HepG2 (cell line): ENCODE data around the gene COX4I2. TPM values are rescaled to one million over a fixed set of nuclear protein-coding genes. Genes with fewer than 3 reads are reported as not detected.

Experiments used
- ADNP ChIP-seq: sonication (generic); formaldehyde crosslinking; IDR thresholded peaks from 2 replicates; pipeline ENCODE4 v1.4.0; 2020; ENCODE audit warnings: missing genetic modification reagents
- ARID4A ChIP-seq: sonication (generic); formaldehyde crosslinking; IDR thresholded peaks from 2 replicates; pipeline ENCODE4 v1.5.0; 2020; ENCODE audit warnings: mild to moderate bottlenecking, missing genetic modification reagents, borderline replicate concordance
- ATF5 ChIP-seq: sonication (generic); formaldehyde crosslinking; IDR thresholded peaks from 2 replicates; pipeline ENCODE4 v1.4.0; 2020; ENCODE audit warnings: mild to moderate bottlenecking, low read depth, missing genetic modification reagents
- FLYWCH1 ChIP-seq: sonication (generic); formaldehyde crosslinking; IDR thresholded peaks from 2 replicates; pipeline ENCODE4 v1.8.1; 2023; ENCODE audit warnings: mild to moderate bottlenecking, missing genetic modification reagents
- FOXP4 ChIP-seq: sonication (generic); formaldehyde crosslinking; IDR thresholded peaks from 2 replicates; pipeline ENCODE4 v1.4.0; 2020; ENCODE audit warnings: missing genetic modification reagents
- HNF4G ChIP-seq, 2 experiments: sonication (generic) in 1 of 2; formaldehyde crosslinking in 1 of 2; IDR thresholded peaks; 2 replicates each; pipeline versions ENCODE4 v1.4.0 to v1.6.1; 2011 to 2020; ENCODE audit warnings: borderline replicate concordance in 2 of 2, low read depth in 2 of 2, mild to moderate bottlenecking in 2 of 2, low read length in 1 of 2, missing genetic modification reagents in 1 of 2, moderate library complexity in 1 of 2
- HOXA7 ChIP-seq: sonication (generic); formaldehyde crosslinking; IDR thresholded peaks from 2 replicates; pipeline ENCODE4 v1.8.1; 2022; ENCODE audit warnings: mild to moderate bottlenecking, missing genetic modification reagents, moderate library complexity
- JDP2 ChIP-seq: sonication (generic); formaldehyde crosslinking; IDR thresholded peaks from 2 replicates; pipeline ENCODE4 v1.8.1; 2022; ENCODE audit warnings: missing genetic modification reagents, borderline replicate concordance
- MAX ChIP-seq: IDR thresholded peaks from 2 replicates; pipeline ENCODE4 v1.6.1; 2012; ENCODE audit warnings: inconsistent platforms
- MEF2D ChIP-seq: sonication (generic); formaldehyde crosslinking; IDR thresholded peaks from 2 replicates; pipeline ENCODE4 v1.5.1; 2020; ENCODE audit warnings: mild to moderate bottlenecking, missing genetic modification reagents
- NAIF1 ChIP-seq: sonication (generic); formaldehyde crosslinking; IDR thresholded peaks from 2 replicates; pipeline ENCODE4 v1.5.0; 2020; ENCODE audit warnings: mild to moderate bottlenecking, missing genetic modification reagents, borderline replicate concordance
- NR2F1 ChIP-seq, 2 experiments: fragments of 450-650 bp in 1 of 2; formaldehyde crosslinking in 1 of 2; IDR thresholded peaks; 2 replicates each; pipeline versions ENCODE4 v1.5.0 to v1.6.1; 2016 to 2020; ENCODE audit warnings: mild to moderate bottlenecking in 1 of 2, missing compliant biosample characterization in 1 of 2, missing genetic modification reagents in 1 of 2, moderate library complexity in 1 of 2
- PCBP1 ChIP-seq: fragments of 200-400 bp; formaldehyde crosslinking; IDR thresholded peaks from 2 replicates; pipeline ENCODE4 v1.6.1; 2017; ENCODE audit warnings: mild to moderate bottlenecking, low read depth, low read length, borderline replicate concordance
- SMAD9 ChIP-seq: sonication (generic); formaldehyde crosslinking; IDR thresholded peaks from 2 replicates; pipeline ENCODE4 v1.5.1; 2020; ENCODE audit warnings: mild to moderate bottlenecking, missing genetic modification reagents
- ZNF160 ChIP-seq: sonication (generic); formaldehyde crosslinking; IDR thresholded peaks from 2 replicates; pipeline ENCODE4 v1.8.0; 2022; ENCODE audit warnings: mild to moderate bottlenecking, inconsistent platforms, missing genetic modification reagents
- ZNF232 ChIP-seq: sonication (generic); formaldehyde crosslinking; IDR thresholded peaks from 2 replicates; pipeline ENCODE4 v1.4.0; 2020; ENCODE audit warnings: missing genetic modification reagents, borderline replicate concordance
- ZNF251 ChIP-seq: sonication (generic); formaldehyde crosslinking; IDR thresholded peaks from 2 replicates; pipeline ENCODE4 v1.9.0; 2021; ENCODE audit warnings: mild to moderate bottlenecking, missing genetic modification reagents
- ZNF501 ChIP-seq: sonication (generic); formaldehyde crosslinking; IDR thresholded peaks from 2 replicates; pipeline ENCODE4 v1.5.1; 2020; ENCODE audit warnings: mild to moderate bottlenecking, moderate library complexity, missing genetic modification reagents
- ZNF660 ChIP-seq: sonication (generic); formaldehyde crosslinking; IDR thresholded peaks from 2 replicates; pipeline ENCODE4 v1.5.1; 2020; ENCODE audit warnings: mild to moderate bottlenecking, low read depth, missing genetic modification reagents, borderline replicate concordance
- ZNF761 ChIP-seq: sonication (generic); formaldehyde crosslinking; conservative IDR thresholded peaks from 2 replicates; pipeline ENCODE4 v1.4.0; 2020; ENCODE audit warnings: mild to moderate bottlenecking, missing genetic modification reagents
- polyA plus RNA-seq, 8 experiments: library from polyadenylated mRNA; depleted of rRNA in 3 of 8; stranded (reverse) in 7 of 8; unstranded in 1 of 8; fragments of >200 nt; fragmentation: Illumina TruSeq in 4 of 8; extraction: Trizol in 4 of 8; gene quantifications; 2 replicates each; pipeline versions ENCODE4 v1.2.1 to v1.2.3, GENCODE V29; 2011 to 2016; ENCODE audit warnings: low read depth in 4 of 8, missing spikeins in 1 of 8, mixed read lengths in 1 of 8; ENCODE audit not compliant: insufficient read depth in 1 of 8
- total RNA-seq, 5 experiments: library from RNA; depleted of rRNA; stranded (reverse); fragments of >200 nt; fragmentation: Illumina TruSeq; extraction: Trizol; gene quantifications; 2 replicates each; pipeline ENCODE4 v1.2.3, GENCODE V29; 2016; ENCODE audit warnings: low read depth in 1 of 5

The COX4I2 gene
- total and polyA plus RNA-seq, 2 of the 13 experiments (the other 11 are each of a cell fraction or from before 2014, with no cell fraction given): 1.1 TPM; not detected in 1

GRCh38 chr20:31595654-31596411, 41.9 kb upstream of the COX4I2 start (continued):
- no peak for TF ChIP-seq FLYWCH1 (CRISPR knock-in tag)
- TF ChIP-seq ATF5: no peak
- peak; percentile 69 for TF ChIP-seq ARID4A (CRISPR knock-in tag)
- no peak for TF ChIP-seq ZNF501 (CRISPR knock-in tag)
- TF ChIP-seq ZNF251 (CRISPR knock-in tag): no peak
- peak; percentile 76 for TF ChIP-seq FOXP4
- TF ChIP-seq JDP2 (CRISPR knock-in tag): no peak
- 0 out of 2 replicates have a peak, but pooled peaks have one; percentile 8 for TF ChIP-seq ZNF761 (CRISPR knock-in tag)
- peak; percentile 70; the same call in 1 of the 2 replicates for TF ChIP-seq ADNP (CRISPR knock-in tag)
- no peak for TF ChIP-seq HOXA7
- TF ChIP-seq ZNF660: no peak
- TF ChIP-seq NAIF1: no peak; the same call in 1 of the 2 replicates
- TF ChIP-seq ZNF160 (CRISPR knock-in tag): no peak
- TF ChIP-seq NR2F1 (CRISPR knock-in tag; IDR thresholded peaks at IDR 0.05): no peak
- peak; percentile 73 for TF ChIP-seq MAX
- TF ChIP-seq PCBP1: no peak
- TF ChIP-seq SMAD9 (CRISPR knock-in tag): no peak
- TF ChIP-seq MEF2D: peak; percentile 75; the same call in 1 of the 2 replicates
- TF ChIP-seq HNF4G (IDR thresholded peaks at IDR 0.05; ENCODE audit: borderline replicate concordance, low read depth, low read length): peak; percentile 84
- TF ChIP-seq HNF4G (CRISPR knock-in tag; IDR thresholded peaks at IDR 0.05; ENCODE audit: borderline replicate concordance, low read depth): peak; percentile 86; the same call in 1 of the 2 replicates
- peak; percentile 81; the same call in 1 of the 2 replicates for TF ChIP-seq ZNF232 (CRISPR knock-in tag)
